ENCODE data around the gene FOXN1.

DNA sequence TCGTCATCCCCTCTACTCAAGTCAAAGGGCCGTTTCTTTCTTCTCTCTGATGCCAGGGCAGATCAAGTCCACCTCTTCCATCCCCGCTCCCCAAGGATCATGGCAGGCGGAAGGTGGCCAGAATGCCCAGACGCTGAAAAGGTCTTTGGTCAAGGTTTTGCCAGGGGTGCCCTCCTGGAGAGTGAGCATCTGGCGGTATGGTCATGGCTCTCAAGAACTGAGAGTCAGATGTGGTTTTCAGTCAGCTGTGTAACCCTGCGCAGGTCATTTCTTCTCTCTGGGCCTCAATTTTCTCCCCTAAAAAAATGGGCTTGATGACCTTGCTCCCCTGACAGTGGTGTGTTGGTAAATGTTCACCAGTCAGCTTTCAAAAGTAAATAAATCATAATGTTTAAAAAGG, 12.4 kb downstream of the FOXN1 start:
- TF ChIP-seq, protein P1, sequence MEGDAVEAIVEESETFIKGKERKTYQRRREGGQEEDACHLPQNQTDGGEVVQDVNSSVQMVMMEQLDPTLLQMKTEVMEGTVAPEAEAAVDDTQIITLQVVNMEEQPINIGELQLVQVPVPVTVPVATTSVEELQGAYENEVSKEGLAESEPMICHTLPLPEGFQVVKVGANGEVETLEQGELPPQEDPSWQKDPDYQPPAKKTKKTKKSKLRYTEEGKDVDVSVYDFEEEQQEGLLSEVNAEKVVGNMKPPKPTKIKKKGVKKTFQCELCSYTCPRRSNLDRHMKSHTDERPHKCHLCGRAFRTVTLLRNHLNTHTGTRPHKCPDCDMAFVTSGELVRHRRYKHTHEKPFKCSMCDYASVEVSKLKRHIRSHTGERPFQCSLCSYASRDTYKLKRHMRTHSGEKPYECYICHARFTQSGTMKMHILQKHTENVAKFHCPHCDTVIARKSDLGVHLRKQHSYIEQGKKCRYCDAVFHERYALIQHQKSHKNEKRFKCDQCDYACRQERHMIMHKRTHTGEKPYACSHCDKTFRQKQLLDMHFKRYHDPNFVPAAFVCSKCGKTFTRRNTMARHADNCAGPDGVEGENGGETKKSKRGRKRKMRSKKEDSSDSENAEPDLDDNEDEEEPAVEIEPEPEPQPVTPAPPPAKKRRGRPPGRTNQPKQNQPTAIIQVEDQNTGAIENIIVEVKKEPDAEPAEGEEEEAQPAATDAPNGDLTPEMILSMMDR (conservative IDR thresholded peaks at IDR 0.05) = no peak
- no peak for TF ChIP-seq ZFX (IDR thresholded peaks at IDR 0.05)

All from C4-2B (cell line).